GM12891 (cell line): Measurements from ENCODE around the gene OAT.

ENCODE experiments used
- PAX5 ChIP-seq: IDR thresholded peaks from 2 replicates; pipeline ENCODE4 v1.6.1; 2011; ENCODE audit warnings: low read length, moderate library complexity, mild to moderate bottlenecking; ENCODE audit not compliant: insufficient read depth, severe bottlenecking
- POLR2A ChIP-seq: IDR thresholded peaks from 2 replicates; pipeline ENCODE4 v1.6.1; 2011; ENCODE audit warnings: low read depth, low read length, control low read depth
- POLR2AphosphoS5 ChIP-seq: IDR thresholded peaks from 2 replicates; pipeline ENCODE4 v1.6.1; 2011; ENCODE audit warnings: low read depth, low read length, control low read depth
- POU2F2 ChIP-seq: IDR thresholded peaks from 2 replicates; pipeline ENCODE4 v1.6.1; 2011; ENCODE audit warnings: low read depth, mild to moderate bottlenecking, control low read depth, low read length, moderate library complexity
- TAF1 ChIP-seq: IDR thresholded peaks from 2 replicates; pipeline ENCODE4 v1.6.1; 2011; ENCODE audit warnings: low read depth, low read length, control low read depth

DNA sequence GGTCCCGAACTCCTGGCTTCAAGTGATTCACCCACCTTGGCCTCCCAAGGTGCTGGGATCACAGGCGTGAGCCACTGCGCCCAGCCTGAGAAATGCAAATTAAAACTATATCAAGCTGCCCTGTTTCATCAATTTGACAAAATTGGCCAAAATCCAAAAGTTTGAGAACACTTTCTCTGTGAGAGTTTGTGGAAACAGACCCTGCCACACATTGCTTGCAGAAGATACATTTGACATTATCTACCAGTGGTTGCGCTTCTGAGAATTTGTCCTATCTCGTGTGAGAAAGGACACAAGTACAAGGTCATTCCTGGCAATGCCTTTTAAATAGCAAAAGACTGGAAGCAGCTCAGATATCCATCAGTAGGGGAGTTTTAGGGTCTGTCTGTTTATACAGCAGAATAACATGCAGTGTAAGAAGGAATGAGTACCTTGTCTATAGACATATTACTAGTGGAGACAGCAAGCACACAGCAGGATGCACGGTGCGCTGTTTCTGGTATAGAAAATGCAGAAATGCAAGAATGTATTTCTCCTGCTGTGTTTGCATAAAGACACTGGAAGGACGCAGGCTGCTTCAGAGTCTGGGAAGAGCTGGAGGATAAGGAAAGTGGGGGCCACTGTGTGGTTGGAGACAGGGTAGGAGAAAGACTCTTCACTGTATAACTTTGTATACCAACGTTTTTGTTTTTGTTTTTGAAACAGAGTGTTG is 47.2 kb upstream of the OAT start:
- no peak for TF ChIP-seq POLR2A
- TF ChIP-seq TAF1 = no peak
- TF ChIP-seq POLR2AphosphoS5 = no peak
- no peak for TF ChIP-seq POU2F2
- no peak for TF ChIP-seq PAX5
